K562 treated with DMSO at 1 percent for 24 hours (cell line): ENCODE measurements around the gene NMB. TPM values are rescaled to one million over a fixed set of nuclear protein-coding genes. Genes with fewer than 3 reads are reported as not detected.

Experiments
- total RNA-seq: library from RNA; unstranded; fragments of 300-600 nt; gene quantifications from 2 replicates; pipeline ENCODE4 v1.2.3, GENCODE V29; 2022; ENCODE audit warnings: low read depth; ENCODE audit not compliant: insufficient read depth

The NMB gene
- 0.83 TPM in 1 of 2 replicates, not detected in the other for total RNA-seq

DNA sequence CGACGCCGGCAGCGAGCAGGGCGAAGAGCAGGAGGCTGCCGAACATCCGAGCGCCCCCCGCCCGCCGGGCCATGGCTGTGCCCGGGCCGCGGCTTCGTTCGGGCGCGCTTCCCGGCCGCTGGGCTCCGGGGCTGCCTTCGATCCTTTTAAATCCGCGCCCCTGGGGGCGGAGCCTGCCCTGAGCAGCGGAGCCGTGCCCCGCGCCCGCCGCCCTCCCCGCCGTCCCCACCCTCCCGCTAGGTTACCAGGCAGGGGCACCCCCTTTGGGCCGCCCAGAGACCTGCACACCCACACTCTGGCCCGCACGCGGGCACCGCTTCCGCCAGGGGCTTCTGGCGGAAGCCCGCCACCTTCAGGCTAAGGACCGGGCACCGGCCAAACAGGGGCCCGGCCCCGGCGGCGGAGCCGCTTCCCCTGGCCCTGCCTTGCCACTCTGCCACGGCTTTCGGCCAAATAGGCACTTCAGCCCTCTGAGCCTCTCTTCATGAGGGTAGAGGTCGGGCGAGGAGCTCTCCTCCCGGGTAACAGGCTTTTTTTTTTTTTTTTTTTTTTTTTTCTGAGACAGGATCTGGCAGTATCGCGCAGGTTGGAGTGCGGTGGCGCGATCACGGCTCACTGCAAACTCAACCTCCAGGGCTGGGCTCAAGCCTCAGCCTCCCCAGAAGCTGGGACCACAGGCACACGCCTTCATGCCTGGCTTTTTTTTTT is at the start of gene NMB:
NMB (minus strand) TSS at position 120 of the 708 bp plus-strand sequence; CDS start at position 73, 47 bp downstream.

DNA sequence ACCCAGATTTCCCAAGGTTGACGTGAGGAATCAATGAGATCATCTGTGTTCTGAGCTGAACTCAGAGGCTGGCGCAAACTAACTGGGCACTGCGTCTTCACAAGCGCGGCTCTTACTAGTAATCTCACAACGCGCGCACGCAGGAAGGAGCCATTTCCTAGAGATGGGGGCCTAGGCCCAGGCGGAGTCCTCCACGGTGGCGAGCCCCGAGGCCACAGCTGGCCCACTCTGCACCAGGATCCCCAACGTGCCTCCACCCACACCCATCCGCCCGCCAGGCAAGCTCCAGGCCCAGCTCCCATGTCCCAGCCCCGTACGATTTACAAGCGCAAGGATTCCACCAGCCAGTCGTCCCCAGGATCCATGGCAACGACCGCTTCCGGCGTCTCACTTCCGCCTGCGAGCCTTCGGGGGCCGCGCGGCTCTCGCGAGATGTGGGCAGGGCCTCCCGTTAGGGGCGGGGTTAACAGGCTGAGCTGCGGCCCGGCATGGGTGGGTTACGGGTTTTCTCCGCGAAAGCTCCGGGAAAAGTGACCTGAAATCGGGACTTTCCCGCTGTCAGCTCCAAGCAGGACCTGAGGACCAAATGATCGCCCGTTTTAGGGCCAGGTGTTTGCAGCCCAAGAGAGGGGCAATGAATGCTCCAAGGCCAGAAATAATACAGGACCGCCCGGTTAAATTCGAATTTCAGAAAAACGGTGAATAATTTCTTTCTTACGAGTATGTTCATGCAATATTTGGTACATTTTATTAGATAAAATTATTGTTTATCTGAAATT is 3.9 kb downstream of the NMB start, which contains the start of gene WDR73:
WDR73 (minus strand) TSS at position 374 of the 779 bp plus-strand sequence; CDS start at position 365, 9 bp downstream.

Other genes starting within 250 kb of the NMB start
- 5.5 and 6.1 TPM in 2 replicates for gene ZSCAN2, start 57.2 kb downstream of the NMB start, total RNA-seq
- gene WDR73, start 3.9 kb downstream of the NMB start, total RNA-seq: 10.9 and 13.8 TPM in 2 replicates
- gene SEC11A, start 57.9 kb upstream of the NMB start, total RNA-seq: 150 and 151 TPM in 2 replicates
- 18.7 and 20.7 TPM in 2 replicates for gene ZNF592, start 90.4 kb upstream of the NMB start, total RNA-seq
- gene ALPK3, start 159.2 kb upstream of the NMB start, total RNA-seq: 0.50 and 1.1 TPM in 2 replicates
- gene SLC28A1, start 226.5 kb upstream of the NMB start, total RNA-seq: not detected in 2 replicates